Upper lobe of left lung (tissue), 6 donors: ENCODE measurements around the gene INPP5E. TPM values are rescaled to one million over a fixed set of nuclear protein-coding genes. Genes with fewer than 3 reads are reported as not detected.
A peak's percentile ranks its signal among the peaks of the same experiment; 100 is the strongest.

Experiments used
- ATAC-seq, 2 donors: fragments of 200-7000 bp; cut with Tn5 transposase; one replicate each; pipeline ENCODE4 v1.9.1; 2022; ENCODE audit warnings: mild to moderate bottlenecking in 2 of 2, moderate library complexity in 2 of 2; ENCODE audit not compliant: low FRiP score in 2 of 2
- DNase-seq, 2 donors: peaks; one replicate each; pipeline ENCODE4 v3.0.0-alpha.2; 2019 to 2020
- H3K27ac ChIP-seq, 4 donors: fragments of 200-600 bp; sonication (generic); one replicate each; pipeline ENCODE4 v1.5.1; 2016 to 2019
- H3K27me3 ChIP-seq, 4 donors: fragments of 200-600 bp; sonication (generic); one replicate each; pipeline ENCODE4 v1.5.1; 2017 to 2019
- H3K36me3 ChIP-seq, 4 donors: fragments of 200-600 bp; sonication (generic); one replicate each; pipeline ENCODE4 v1.5.1; 2016 to 2019
- H3K4me1 ChIP-seq, 4 donors: fragments of 200-600 bp; sonication (generic); one replicate each; pipeline ENCODE4 v1.5.1; 2018 to 2019
- H3K4me3 ChIP-seq, 4 donors: fragments of 200-600 bp; sonication (generic); one replicate each; pipeline ENCODE4 v1.5.1; 2017 to 2019; ENCODE audit warnings: mild to moderate bottlenecking in 2 of 4, moderate library complexity in 1 of 4
- H3K9me3 ChIP-seq, 4 donors: fragments of 200-600 bp; sonication (generic); one replicate each; pipeline ENCODE4 v1.5.1; 2018 to 2019
- EP300 ChIP-seq, 4 donors: sonication (generic); formaldehyde crosslinking; IDR thresholded peaks; one replicate each; pipeline ENCODE4 v1.5.1; 2017; ENCODE audit warnings: antibody characterized with exemption in 4 of 4, control low read depth in 2 of 4
- POLR2A ChIP-seq, 4 donors: fragments of 450-650 bp; IDR thresholded peaks; one replicate each; pipeline ENCODE4 v1.5.1; 2016 to 2017; ENCODE audit warnings: antibody characterized with exemption in 4 of 4, mild to moderate bottlenecking in 2 of 4
- POLR2AphosphoS5 ChIP-seq, 2 donors: sonication (generic); formaldehyde crosslinking; IDR thresholded peaks; one replicate each; pipeline ENCODE4 v1.5.1; 2017; ENCODE audit warnings: antibody characterized with exemption in 2 of 2
- WGBS, 2 donors: methylation state at CpG; one replicate each; pipeline ENCODE4 v1.1.5; 2017 to 2018; 5-methylcytosine and 5-hydroxymethylcytosine counted together
- total RNA-seq, 6 donors: library from RNA; depleted of rRNA in 4 of 6; stranded (reverse); fragments of >200 nt in 4 of 6; gene quantifications; one replicate each; pipeline versions ENCODE4 v1.1.0 to v1.2.1, GENCODE V29; 2016 to 2021
- TF ChIP-seq, protein P1 (sequence below), 6 experiments: fragments of 450-650 bp in 4 of 6; fragments of 200-600 bp in 2 of 6; sonication (generic) in 2 of 6; IDR thresholded peaks; one replicate each; pipeline ENCODE4 v1.5.1; 2016 to 2019; ENCODE audit warnings: antibody characterized with exemption in 6 of 6
- donor health status: DM: no; HTN: no; CAD: no; lungs with moderate emphysema.
- donor health status: DM: no; HTN: yes; CAD: no; lungs with severe emphysema.

The INPP5E gene
- total RNA-seq, 6 donors from 2014 or later = 9.1 to 43.0 (median 14.1) TPM

DNA sequence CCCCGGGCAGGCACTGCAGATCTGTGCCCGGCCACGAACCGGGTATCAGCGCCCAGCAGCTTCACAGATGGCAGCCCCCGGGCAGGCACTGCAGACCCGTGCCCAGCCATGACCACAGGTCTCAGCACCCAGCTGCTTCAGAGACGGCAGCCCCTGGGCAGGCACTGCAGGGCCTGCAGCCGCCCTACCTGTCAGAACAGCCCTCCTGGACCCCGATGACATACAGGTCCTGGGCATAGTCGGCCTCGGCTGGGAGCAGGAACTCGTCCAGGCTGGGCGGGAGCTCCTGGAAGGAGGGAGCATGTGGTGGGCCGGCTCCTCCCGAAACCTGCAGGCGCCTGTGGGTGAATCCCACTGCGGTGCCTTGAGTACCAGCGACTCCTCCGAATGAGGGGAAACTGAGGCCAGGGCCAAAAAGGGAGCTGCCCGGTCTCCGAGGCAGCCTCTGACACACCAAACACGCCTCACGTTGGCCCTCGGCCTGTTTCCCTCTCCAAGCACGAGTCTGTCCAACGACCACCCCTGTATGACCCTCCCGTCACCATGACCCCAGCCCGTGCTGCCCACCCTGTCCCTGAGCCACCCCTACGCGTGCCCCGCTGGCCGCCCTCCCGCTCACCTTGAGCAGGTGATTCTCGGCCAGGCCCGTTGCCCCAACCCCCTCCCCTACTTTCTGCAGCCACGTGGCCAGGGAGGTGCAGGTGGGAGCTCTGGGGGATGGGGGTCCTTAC is 5.6 kb downstream of the INPP5E start:
- Histone ChIP-seq H3K4me1 (peaks cover 20 to 33% (median 22%) of the 10 kb centered on the region in 4 donors), H3K27ac (no peak overlapping the region), H3K36me3 (peaks cover 0 to 44% (median 28%) of the 10 kb centered on the region in 4 donors), H3K27me3 (no peaks in the 10 kb centered on the region), H3K4me3 (no peak overlapping the region), H3K9me3 (no peaks in the 10 kb centered on the region)
- WGBS, 2 donors = 95 to 96% methylated on average over 8 to 37 of the region's 37 CpGs
- DNase-seq (peak in 1 of 2 donors; percentile 71), ATAC-seq (no peak)
- TF ChIP-seq POLR2A (IDR thresholded peaks at IDR 0.05) = no peak
- TF ChIP-seq EP300 (IDR thresholded peaks at IDR 0.05) = no peak
- TF ChIP-seq, protein P1, sequence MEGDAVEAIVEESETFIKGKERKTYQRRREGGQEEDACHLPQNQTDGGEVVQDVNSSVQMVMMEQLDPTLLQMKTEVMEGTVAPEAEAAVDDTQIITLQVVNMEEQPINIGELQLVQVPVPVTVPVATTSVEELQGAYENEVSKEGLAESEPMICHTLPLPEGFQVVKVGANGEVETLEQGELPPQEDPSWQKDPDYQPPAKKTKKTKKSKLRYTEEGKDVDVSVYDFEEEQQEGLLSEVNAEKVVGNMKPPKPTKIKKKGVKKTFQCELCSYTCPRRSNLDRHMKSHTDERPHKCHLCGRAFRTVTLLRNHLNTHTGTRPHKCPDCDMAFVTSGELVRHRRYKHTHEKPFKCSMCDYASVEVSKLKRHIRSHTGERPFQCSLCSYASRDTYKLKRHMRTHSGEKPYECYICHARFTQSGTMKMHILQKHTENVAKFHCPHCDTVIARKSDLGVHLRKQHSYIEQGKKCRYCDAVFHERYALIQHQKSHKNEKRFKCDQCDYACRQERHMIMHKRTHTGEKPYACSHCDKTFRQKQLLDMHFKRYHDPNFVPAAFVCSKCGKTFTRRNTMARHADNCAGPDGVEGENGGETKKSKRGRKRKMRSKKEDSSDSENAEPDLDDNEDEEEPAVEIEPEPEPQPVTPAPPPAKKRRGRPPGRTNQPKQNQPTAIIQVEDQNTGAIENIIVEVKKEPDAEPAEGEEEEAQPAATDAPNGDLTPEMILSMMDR (IDR thresholded peaks at IDR 0.05) = no peak
- no peak for TF ChIP-seq POLR2AphosphoS5 (IDR thresholded peaks at IDR 0.05)

DNA sequence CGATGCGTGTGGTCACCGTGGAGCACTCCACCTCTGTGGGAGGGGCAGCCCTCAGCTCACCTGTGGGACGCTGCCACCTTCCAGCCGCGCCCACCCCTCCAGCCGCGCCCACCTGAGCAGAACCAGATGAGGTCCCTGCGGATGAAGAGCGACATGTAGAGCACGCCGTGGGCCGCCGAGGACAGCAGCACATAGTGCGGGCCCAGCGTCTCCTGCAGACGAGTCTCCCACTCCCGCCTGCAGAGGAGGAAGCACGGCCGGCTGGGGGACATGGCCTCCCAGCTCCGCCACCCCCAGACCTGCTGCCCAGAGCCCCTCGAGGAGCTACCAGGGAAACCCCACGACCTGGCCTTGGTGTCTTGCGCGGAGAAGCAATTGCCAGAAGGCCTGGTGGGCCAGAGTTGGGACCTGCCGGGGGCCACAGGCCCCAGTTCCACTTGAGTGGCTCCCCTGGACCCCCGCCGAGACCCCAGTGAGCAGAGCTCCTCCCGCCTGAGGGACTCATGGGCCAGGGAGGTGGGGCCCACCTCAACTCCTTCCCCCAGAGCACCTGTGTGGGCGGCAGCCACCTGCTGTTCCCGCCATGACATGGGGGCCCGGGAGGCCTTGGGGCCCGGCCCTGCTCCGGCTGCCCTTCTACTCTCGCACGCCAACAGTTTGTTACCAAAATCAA is 6.5 kb downstream of the INPP5E start:
- TF ChIP-seq POLR2AphosphoS5 (IDR thresholded peaks at IDR 0.05) (no peak), EP300 (IDR thresholded peaks at IDR 0.05) (no peak), POLR2A (IDR thresholded peaks at IDR 0.05) (no peak)
- TF ChIP-seq, protein P1 (IDR thresholded peaks at IDR 0.05) = no peak
- Histone ChIP-seq H3K4me3 (no peak overlapping the region), H3K4me1 (peaks cover 14 to 24% (median 16%) of the 10 kb centered on the region in 4 donors), H3K36me3 (peaks cover 0 to 51% (median 32%) of the 10 kb centered on the region in 4 donors), H3K27me3 (no peaks in the 10 kb centered on the region), H3K27ac (no peak overlapping the region), H3K9me3 (no peaks in the 10 kb centered on the region)
- 94 to 95% methylated on average over 20 to 36 of the region's 36 CpGs for WGBS, 2 donors
- DNase-seq (peak in 1 of 2 donors; percentile 66), ATAC-seq (no peak)

DNA sequence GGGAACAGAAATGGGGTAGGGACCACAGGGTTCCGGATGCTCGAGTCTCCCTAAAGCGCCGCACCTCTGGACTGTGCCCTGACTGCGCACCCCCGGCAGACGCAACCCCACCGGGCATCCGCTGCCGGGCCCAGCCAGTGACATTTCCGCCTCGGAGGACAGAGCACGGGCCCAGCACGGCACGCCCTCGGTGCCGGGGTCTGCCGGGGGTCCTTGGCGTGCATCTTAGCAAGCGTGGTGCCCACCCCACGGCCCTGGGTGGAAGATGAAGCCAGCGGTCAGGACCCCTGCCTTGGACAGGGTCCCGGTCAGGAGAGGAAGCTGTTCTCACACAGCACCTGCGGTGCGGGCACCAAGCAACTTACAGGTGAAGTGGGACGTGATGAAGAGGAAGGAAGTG is 7.1 kb downstream of the INPP5E start:
- WGBS, 2 donors = 97 to 100% methylated on average over 3 to 20 of the region's 26 CpGs
- peak in 1 of 2 donors; percentile 56 for DNase-seq
- peaks cover 8 to 18% (median 10%) of the 10 kb centered on the region in 4 donors for H3K4me1 ChIP-seq
- no peak overlapping the region for H3K4me3 ChIP-seq
- peaks cover 0 to 51% (median 32%) of the 10 kb centered on the region in 4 donors for H3K36me3 ChIP-seq
- H3K27ac ChIP-seq = no peak overlapping the region
- no peaks in the 10 kb centered on the region for H3K27me3 ChIP-seq
- ATAC-seq = no peak
- TF ChIP-seq EP300 (IDR thresholded peaks at IDR 0.05) (no peak), POLR2A (IDR thresholded peaks at IDR 0.05) (no peak), POLR2AphosphoS5 (IDR thresholded peaks at IDR 0.05) (no peak)
- TF ChIP-seq, protein P1 (IDR thresholded peaks at IDR 0.05) = no peak
- no peaks in the 10 kb centered on the region for H3K9me3 ChIP-seq

DNA sequence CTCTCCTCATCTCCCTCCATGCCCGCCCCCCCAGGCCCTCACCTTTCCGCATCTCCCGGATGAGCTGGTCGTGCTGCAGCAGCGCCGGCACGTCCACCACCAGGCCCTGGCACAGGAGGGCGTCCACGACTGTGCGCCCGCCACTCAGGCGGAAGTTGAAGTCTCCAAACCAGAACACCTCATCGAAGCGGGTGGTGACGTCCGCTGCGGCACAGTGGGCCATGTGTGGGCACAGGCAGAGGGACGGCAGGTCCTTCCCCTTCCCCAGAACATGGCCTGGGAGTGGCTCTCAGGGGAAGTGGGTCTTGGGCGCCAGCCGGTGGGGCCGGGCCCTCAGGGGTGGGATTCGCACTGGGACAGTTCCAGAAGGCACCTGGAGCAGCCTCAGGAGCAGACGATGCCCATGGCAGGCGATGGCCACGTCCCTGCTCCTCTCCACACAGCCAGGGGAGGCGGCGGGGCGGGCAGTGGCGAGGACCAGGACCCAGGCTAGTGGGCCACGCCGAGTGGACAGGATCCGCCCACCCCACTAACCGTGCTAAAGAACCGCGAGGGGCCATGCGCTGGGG is 7.8 kb downstream of the INPP5E start:
- Histone ChIP-seq H3K27ac (no peak overlapping the region), H3K36me3 (peaks cover 0 to 51% (median 32%) of the 10 kb centered on the region in 4 donors), H3K4me3 (no peak overlapping the region), H3K4me1 (peaks cover under 1 to 11% (median 4%) of the 10 kb centered on the region in 4 donors), H3K27me3 (no peaks in the 10 kb centered on the region), H3K9me3 (no peaks in the 10 kb centered on the region)
- DNase-seq = no peak
- TF ChIP-seq EP300 (IDR thresholded peaks at IDR 0.05) (no peak), POLR2A (IDR thresholded peaks at IDR 0.05) (no peak), POLR2AphosphoS5 (IDR thresholded peaks at IDR 0.05) (no peak)
- TF ChIP-seq, protein P1 (IDR thresholded peaks at IDR 0.05) = no peak
- ATAC-seq = no peak
- WGBS, 2 donors = 94 to 95% methylated on average over 15 to 32 of the region's 36 CpGs
